Right lobe of liver (tissue), 6 donors: ENCODE data around the gene TTC9B. TPM values are rescaled to one million over a fixed set of nuclear protein-coding genes. Genes with fewer than 3 reads are reported as not detected.

Source experiments
- ATAC-seq, 4 donors: fragments of 200-7000 bp; cut with Tn5 transposase; one replicate each; pipeline ENCODE4 v1.9.1; 2020; ENCODE audit warnings: mild to moderate bottlenecking in 4 of 4, moderate library complexity in 4 of 4
- DNase-seq, 3 donors: peaks; one replicate each; pipeline ENCODE4 v3.0.0-alpha.2; 2020
- H3K27ac ChIP-seq, 3 donors: fragments of 200-600 bp; one replicate each; pipeline ENCODE4 v1.8.0; 2022
- H3K27me3 ChIP-seq, 2 donors: fragments of 200-600 bp; one replicate each; pipeline ENCODE4 v1.8.0; 2022
- H3K36me3 ChIP-seq, 4 donors: fragments of 200-600 bp; sonication (generic) in 1 of 4; one replicate each; pipeline versions ENCODE4 v1.5.1 to v1.8.0; 2017 to 2022; ENCODE audit warnings: control low read depth in 1 of 4
- H3K4me1 ChIP-seq, 4 donors: fragments of 200-600 bp; sonication (generic) in 1 of 4; one replicate each; pipeline versions ENCODE4 v1.5.1 to v1.8.0; 2017 to 2022; ENCODE audit warnings: control low read depth in 1 of 4
- H3K4me3 ChIP-seq, 3 donors: fragments of 200-600 bp; one replicate each; pipeline ENCODE4 v1.8.0; 2022
- H3K9me3 ChIP-seq, 4 donors: fragments of 200-600 bp; sonication (generic) in 1 of 4; one replicate each; pipeline versions ENCODE4 v1.5.1 to v1.8.0; 2017 to 2022; ENCODE audit warnings: control low read depth in 1 of 4
- CTCF ChIP-seq, 4 donors: fragments of 200-600 bp in 3 of 4; fragments of 450-650 bp in 1 of 4; IDR thresholded peaks; one replicate each; pipeline versions ENCODE4 v1.5.1 to v1.8.0; 2016 to 2022; ENCODE audit warnings: antibody characterized with exemption in 4 of 4, mild to moderate bottlenecking in 2 of 4
- POLR2A ChIP-seq: fragments of 450-650 bp; IDR thresholded peaks from one replicate; pipeline ENCODE4 v1.6.1; 2017; ENCODE audit warnings: antibody characterized with exemption, mild to moderate bottlenecking
- WGBS: methylation state at CpG from one replicate; pipeline ENCODE4 v1.1.6; 2018; ENCODE audit warnings: low coverage, low lambda C conversion rate; ENCODE audit not compliant: insufficient coverage; ENCODE audit errors: missing lambda C conversion rate; 5-methylcytosine and 5-hydroxymethylcytosine counted together
- intact Hi-C, 2 donors: fragments of 100-400 bp; cut with DNase I; formaldehyde crosslinking; loops; one replicate each; pipeline versions ENCODE4 v1.11.2 to v1.14.1; 2022
- total RNA-seq, 6 experiments: library from RNA; depleted of rRNA in 2 of 6; stranded (reverse); fragments of >200 nt in 2 of 6; fragmentation: NEBNext Ultra II Directional in 3 of 6; extraction: Animal tissue kit (Norgen Biotek cat#: 25700) in 3 of 6; gene quantifications; one replicate each; pipeline versions ENCODE4 v1.1.0 to v1.2.4, GENCODE V29; 2016 to 2023
- donor health status: DM: no; HTN: yes; CAD: no.
- donor health status: DM: no; HTN: no; CAD: no.
- donor health status: DM: no; HTN: no; CAD: no.
- donor health status: DM: no; HTN: yes; CAD: no.
- donor health status: DM: no; HTN: yes; CAD: no.

Gene TTC9B
- total RNA-seq, 6 experiments from 2014 or later = not detected

GRCh38 chr19:40241125-40241808 is 23.1 kb upstream of the TTC9B start:
- H3K4me1 ChIP-seq = peaks cover 0 to 9% (median 3%) of the 10 kb centered on the region in 4 donors
- no peaks in the 10 kb centered on the region for H3K27me3 ChIP-seq
- WGBS = 78% methylated on average over 8 of the region's 12 CpGs
- intact Hi-C loops = no loop called here
- TF ChIP-seq CTCF (IDR thresholded peaks at IDR 0.05) (no peak), POLR2A (no peak)
- no peaks in the 10 kb centered on the region for H3K9me3 ChIP-seq
- H3K27ac ChIP-seq = no peak overlapping the region
- DNase-seq = peak in 1 of 3 donors; percentile 28
- H3K36me3 ChIP-seq = peaks cover 0 to 61% (median 29%) of the 10 kb centered on the region in 4 donors
- ATAC-seq = no peak
- H3K4me3 ChIP-seq = no peak overlapping the region

- Histone ChIP-seq H3K27me3 (no peaks in the 10 kb centered on the region), H3K9me3 (no peaks in the 10 kb centered on the region), H3K4me1 (peaks cover 0 to 1% (median 0%) of the 10 kb centered on the region in 4 donors), H3K36me3 (peaks cover 0 to 69% (median 34%) of the 10 kb centered on the region in 4 donors), H3K4me3 (no peak overlapping the region), H3K27ac (no peak overlapping the region)
- 88% methylated on average over 1 of the region's 6 CpGs for WGBS
- DNase-seq = peak in 1 of 3 donors; percentile 27
- ATAC-seq = no peak
- TF ChIP-seq CTCF (IDR thresholded peaks at IDR 0.05) (no peak), POLR2A (no peak)
- intact Hi-C loops = no loop called here
These were observed 22.1 kb upstream of the TTC9B start for GRCh38 chr19:40240332-40240731.

GRCh38 chr19:40239415-40240226 is 21.4 kb upstream of the TTC9B start:
- no peaks in the 10 kb centered on the region for H3K4me1 ChIP-seq
- H3K27me3 ChIP-seq = no peaks in the 10 kb centered on the region
- peaks cover 0 to 76% (median 38%) of the 10 kb centered on the region in 4 donors for H3K36me3 ChIP-seq
- 88% methylated on average over 5 of the region's 12 CpGs for WGBS
- no peaks in the 10 kb centered on the region for H3K9me3 ChIP-seq
- H3K4me3 ChIP-seq = no peak overlapping the region
- no peak for TF ChIP-seq CTCF (IDR thresholded peaks at IDR 0.05)
- no peak for TF ChIP-seq POLR2A
- peak in 1 of 3 donors; percentile 22 for DNase-seq
- no peak for ATAC-seq
- intact Hi-C loops = no loop called here
- H3K27ac ChIP-seq = no peak overlapping the region

GRCh38 chr19:40238775-40239174 is 20.6 kb upstream of the TTC9B start:
- Histone ChIP-seq H3K4me1 (no peaks in the 10 kb centered on the region), H3K4me3 (no peak overlapping the region), H3K27ac (no peak overlapping the region), H3K27me3 (no peaks in the 10 kb centered on the region), H3K9me3 (no peaks in the 10 kb centered on the region), H3K36me3 (peaks cover 0 to 79% (median 39%) of the 10 kb centered on the region in 4 donors)
- no peak for ATAC-seq
- no peak for TF ChIP-seq POLR2A
- TF ChIP-seq CTCF (IDR thresholded peaks at IDR 0.05) = no peak
- intact Hi-C loops = no loop called here
- peak in 1 of 3 donors; percentile 28 for DNase-seq
- WGBS = no CpG with 5 or more reads among the region's 9 CpGs
